Measurements from ENCODE around the gene CCDC183. TPM values are rescaled to one million over a fixed set of nuclear protein-coding genes. Genes with fewer than 3 reads are reported as not detected.
"Not testable (repeated sequence)": the region's sequence is repeated elsewhere in the genome, so short reads cannot be mapped to it uniquely, and the experiment has no call there.

The CCDC183 gene
- total and polyA plus RNA-seq, 9 donors, result 0.47 to 11.8 (median 5.7) TPM

DNA sequence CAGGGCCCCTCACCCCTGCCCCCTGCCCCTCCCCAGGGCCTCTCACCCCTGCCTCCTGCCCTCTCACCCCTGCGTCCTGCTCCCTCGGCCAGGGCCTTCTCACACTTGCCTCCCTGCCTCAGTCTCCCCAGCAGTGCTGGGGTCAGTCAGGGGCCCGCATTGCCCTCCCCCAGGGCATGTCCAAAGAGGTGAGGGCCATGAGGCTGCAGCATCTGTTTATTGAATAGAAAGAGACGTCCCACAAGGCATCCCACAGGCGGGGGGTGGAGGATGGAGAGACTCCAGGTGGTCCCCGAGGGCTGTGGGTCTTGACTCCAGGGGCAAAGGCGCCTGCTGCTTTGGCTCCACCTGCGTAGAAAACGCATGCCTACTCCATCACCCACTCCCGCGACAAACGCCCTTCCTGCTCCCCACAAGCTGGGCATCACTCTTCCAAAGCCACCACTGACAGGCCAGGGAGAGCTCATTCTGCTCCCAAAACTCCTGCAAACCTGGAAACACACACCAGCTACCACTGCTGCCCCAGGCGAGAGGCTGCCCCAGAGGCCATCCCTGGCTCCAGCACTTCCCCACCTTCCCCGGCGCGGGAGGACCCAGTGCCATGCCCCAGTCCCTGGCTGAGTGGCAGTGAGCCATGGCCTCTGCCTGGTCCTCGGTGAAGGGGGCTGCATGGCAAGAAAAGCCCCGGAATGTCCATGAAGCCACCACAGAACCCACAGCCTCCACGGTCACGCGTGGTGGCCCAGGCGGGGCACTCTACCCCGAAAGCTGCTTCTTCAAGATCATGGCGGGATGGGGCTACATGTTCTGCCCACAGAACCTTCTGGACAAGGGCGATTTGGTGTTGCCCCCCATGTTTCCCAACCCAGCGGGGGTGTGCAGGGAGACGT is 36.5 kb upstream of the CCDC183 start:
- peak in 1 of 5 donors; percentile 28 for DNase-seq
- no peaks in the 10 kb centered on the region for H3K9me3 ChIP-seq
- TF ChIP-seq EP300 (IDR thresholded peaks at IDR 0.05), result no peak
- TF ChIP-seq, protein P1, sequence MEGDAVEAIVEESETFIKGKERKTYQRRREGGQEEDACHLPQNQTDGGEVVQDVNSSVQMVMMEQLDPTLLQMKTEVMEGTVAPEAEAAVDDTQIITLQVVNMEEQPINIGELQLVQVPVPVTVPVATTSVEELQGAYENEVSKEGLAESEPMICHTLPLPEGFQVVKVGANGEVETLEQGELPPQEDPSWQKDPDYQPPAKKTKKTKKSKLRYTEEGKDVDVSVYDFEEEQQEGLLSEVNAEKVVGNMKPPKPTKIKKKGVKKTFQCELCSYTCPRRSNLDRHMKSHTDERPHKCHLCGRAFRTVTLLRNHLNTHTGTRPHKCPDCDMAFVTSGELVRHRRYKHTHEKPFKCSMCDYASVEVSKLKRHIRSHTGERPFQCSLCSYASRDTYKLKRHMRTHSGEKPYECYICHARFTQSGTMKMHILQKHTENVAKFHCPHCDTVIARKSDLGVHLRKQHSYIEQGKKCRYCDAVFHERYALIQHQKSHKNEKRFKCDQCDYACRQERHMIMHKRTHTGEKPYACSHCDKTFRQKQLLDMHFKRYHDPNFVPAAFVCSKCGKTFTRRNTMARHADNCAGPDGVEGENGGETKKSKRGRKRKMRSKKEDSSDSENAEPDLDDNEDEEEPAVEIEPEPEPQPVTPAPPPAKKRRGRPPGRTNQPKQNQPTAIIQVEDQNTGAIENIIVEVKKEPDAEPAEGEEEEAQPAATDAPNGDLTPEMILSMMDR (IDR thresholded peaks at IDR 0.05), result no peak
- no peak for TF ChIP-seq POLR2A (IDR thresholded peaks at IDR 0.05)
- no peak overlapping the region for H3K27ac ChIP-seq
- intact Hi-C loops (cut with DNase I), result no loop called here
- H3K4me3 ChIP-seq, result no peak overlapping the region
- WGBS, 3 donors, result 82 to 85% (median 84%) methylated on average over 26 to 27 of the region's 27 CpGs
- H3K27me3 ChIP-seq, result no peaks in the 10 kb centered on the region
- no peaks in the 10 kb centered on the region for H3K36me3 ChIP-seq
- H3K4me1 ChIP-seq (ENCODE audit: insufficient read depth), result no peaks in the 10 kb centered on the region

GRCh38 chr9:136760424-136760823 is 35.7 kb upstream of the CCDC183 start:
- Histone ChIP-seq H3K4me1 (ENCODE audit: insufficient read depth) (no peaks in the 10 kb centered on the region), H3K27me3 (no peaks in the 10 kb centered on the region), H3K4me3 (no peak overlapping the region), H3K27ac (no peak overlapping the region), H3K9me3 (no peaks in the 10 kb centered on the region), H3K36me3 (no peaks in the 10 kb centered on the region)
- intact Hi-C loops (cut with DNase I), result no loop called here
- 76 to 77% (median 76%) methylated on average over 24 to 25 of the region's 25 CpGs for WGBS, 3 donors
- TF ChIP-seq, protein P1 (IDR thresholded peaks at IDR 0.05), result no peak
- DNase-seq, result peak in 1 of 5 donors; percentile 21

DNA sequence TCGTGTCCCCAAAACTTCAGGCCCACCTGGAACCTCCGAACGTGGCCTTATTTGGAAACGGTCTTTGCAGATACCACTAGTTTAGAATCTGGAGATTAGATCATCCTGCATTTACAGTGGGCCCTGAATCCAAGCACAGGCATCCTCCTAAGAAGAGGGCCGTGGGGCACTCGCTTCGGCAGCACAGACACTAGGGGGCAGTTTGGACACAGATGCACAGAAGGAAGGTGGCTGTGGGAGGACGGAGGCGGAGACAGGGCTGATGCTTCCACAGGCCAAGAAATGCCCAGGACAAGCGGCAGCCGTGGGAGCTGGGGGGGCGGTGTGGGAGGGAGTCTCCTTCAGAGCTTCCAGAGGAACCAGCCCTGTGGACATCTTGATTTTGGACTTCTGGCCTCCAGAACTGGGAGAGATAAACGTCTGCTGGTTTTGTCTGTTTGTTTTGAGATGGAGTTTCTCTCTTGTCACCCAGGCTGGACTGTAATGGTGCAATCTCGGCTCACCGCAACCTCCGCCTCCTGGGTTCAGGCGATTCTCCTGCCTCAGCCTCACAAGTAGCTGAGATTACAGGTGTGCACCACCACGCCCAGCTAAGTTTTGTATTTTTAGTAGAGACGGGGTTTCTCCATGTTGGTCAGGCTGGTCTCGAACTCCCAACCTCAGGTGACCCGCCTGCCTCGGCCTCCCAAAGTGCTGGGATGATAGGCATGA is 35.1 kb upstream of the CCDC183 start:
- H3K4me3 ChIP-seq; intact Hi-C loops (cut with DNase I); H3K4me1 ChIP-seq (ENCODE audit: insufficient read depth); H3K9me3 ChIP-seq; H3K27me3 ChIP-seq; H3K36me3 ChIP-seq; H3K27ac ChIP-seq: not testable (repeated sequence)
- WGBS, 3 donors, result 32 to 39% (median 36%) methylated on average over 22 of the region's 22 CpGs
- DNase-seq, result peak in 1 of 5 donors; percentile 53

- Histone ChIP-seq H3K36me3 (no peaks in the 10 kb centered on the region), H3K27me3 (no peaks in the 10 kb centered on the region), H3K27ac (no peak overlapping the region), H3K4me1 (ENCODE audit: insufficient read depth) (no peaks in the 10 kb centered on the region), H3K9me3 (no peaks in the 10 kb centered on the region), H3K4me3 (no peak overlapping the region)
- WGBS, 3 donors, result 71 to 74% (median 73%) methylated on average over 12 to 13 of the region's 13 CpGs
- no peak for TF ChIP-seq EP300 (IDR thresholded peaks at IDR 0.05)
- intact Hi-C loops (cut with DNase I), result no loop called here
- DNase-seq, result peak in 1 of 5 donors; percentile 25
Observed at GRCh38 chr9:136761545-136761981, 34.6 kb upstream of the CCDC183 start.

GRCh38 chr9:136762221-136762691 is 33.9 kb upstream of the CCDC183 start:
- Histone ChIP-seq H3K9me3 (no peaks in the 10 kb centered on the region), H3K4me3 (no peak overlapping the region), H3K27ac (no peak overlapping the region), H3K27me3 (no peaks in the 10 kb centered on the region), H3K36me3 (no peaks in the 10 kb centered on the region), H3K4me1 (ENCODE audit: insufficient read depth) (no peaks in the 10 kb centered on the region)
- WGBS, 3 donors, result 68 to 73% (median 72%) methylated on average over 14 to 17 of the region's 17 CpGs
- DNase-seq, result peak in 1 of 5 donors; percentile 21
- TF ChIP-seq EP300 (IDR thresholded peaks at IDR 0.05) (no peak), POLR2A (IDR thresholded peaks at IDR 0.05) (no peak)
- TF ChIP-seq, protein P1 (IDR thresholded peaks at IDR 0.05), result no peak
- intact Hi-C loops (cut with DNase I), result no loop called here
